SH-SY5Y (cell line): ENCODE results near the gene WNK2.

ENCODE experiments used
- GATA2 ChIP-seq: IDR thresholded peaks from 2 replicates; pipeline ENCODE4 v1.6.1; 2011; ENCODE audit warnings: mild to moderate bottlenecking, low read depth, low read length
- GATA3 ChIP-seq: IDR thresholded peaks from 2 replicates; pipeline ENCODE4 v1.6.1; 2011; ENCODE audit warnings: low read depth, mild to moderate bottlenecking, low read length, moderate library complexity

GRCh38 chr9:93218671-93219420 lies 34.9 kb downstream of the WNK2 start:
- TF ChIP-seq GATA3: no peak
- no peak for TF ChIP-seq GATA2
